GM19455 (cell line): ENCODE results near the gene BEAN1.
"Not testable (repeated sequence)": the region's sequence is repeated elsewhere in the genome, so short reads cannot be mapped to it uniquely, and the experiment has no call there.

Source experiments
- ATAC-seq: cut with Tn5 transposase; IDR thresholded peaks from one replicate; pipeline ENCODE4 v1.9.1; 2021; ENCODE audit not compliant: unreplicated experiment

BEAN1 gene

DNA sequence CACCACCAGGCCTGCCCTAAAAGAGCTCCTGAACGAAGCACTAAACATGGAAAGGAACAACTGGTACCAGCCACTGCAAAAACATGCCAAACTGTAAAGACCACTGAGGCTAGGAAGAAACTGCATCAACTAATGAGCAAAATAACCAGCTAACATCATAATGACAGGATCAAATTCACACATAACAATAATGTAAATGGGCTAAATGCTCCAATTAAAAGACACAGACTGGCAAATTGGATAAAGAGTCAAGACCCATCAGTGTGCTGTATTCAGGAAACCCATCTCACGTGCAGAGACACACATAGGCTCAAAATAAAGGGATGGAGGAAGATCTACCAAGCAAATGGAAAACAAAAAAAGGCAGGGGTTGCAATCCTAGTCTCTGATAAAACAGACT is 70.8 kb downstream of the BEAN1 start:
- not testable (repeated sequence) for ATAC-seq

DNA sequence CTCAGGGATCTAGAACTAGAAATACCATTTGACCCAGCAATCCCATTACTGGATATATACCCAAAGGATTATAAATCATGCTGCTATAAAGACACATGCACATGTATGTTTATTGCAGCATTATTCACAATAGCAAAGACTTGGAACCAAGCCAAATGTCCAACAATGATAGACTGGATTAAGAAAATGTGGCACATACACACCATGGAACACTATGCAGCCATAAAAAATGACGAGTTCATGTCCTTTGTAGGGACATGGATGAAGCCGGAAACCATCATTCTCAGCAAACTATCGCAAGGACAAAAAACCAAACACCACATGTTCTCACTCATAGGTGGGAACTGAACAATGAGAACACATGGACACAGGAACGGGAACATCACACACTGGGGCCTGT is 74.5 kb downstream of the BEAN1 start:
- ATAC-seq, result not testable (repeated sequence)

DNA sequence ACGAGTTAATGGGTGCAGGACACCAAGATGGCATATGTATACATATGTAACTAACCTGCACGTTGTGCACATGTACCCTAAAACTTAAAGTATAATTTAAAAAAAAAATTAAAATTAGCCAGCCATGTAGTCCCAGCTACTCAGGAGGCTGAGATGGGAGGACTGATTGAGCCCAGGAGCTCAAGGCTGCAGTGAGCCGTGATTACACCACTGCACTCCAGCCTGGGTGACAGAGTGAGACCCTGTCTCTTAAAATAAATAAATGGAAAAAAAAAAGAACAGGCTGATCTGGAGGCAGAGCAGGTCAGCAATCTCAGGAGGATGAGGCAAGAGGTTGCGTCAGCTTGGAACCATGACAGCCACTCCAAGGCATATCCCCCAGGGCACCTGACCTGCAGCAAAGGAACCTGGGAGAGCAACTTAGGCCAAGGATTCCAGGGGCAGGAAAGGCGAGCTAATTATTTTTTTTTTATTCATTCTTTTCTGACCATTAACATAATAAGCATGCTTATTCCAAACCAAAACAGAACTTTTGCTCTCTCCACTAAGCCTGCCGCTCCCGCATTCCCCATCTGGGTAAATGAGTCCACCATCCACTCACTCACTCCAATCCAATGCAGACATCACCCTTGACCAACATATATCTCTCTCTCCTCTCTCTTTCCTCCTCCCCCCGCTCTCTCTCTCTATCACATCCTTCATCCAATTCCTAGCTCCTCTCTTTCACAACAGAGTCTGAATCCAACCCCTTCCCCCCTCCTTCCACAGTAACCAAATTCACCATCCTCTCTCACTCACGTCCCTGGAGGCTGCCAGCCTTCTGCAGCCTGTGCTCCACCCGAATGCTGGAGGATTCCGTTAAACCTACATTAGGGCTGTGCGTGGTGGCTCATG is 75.2 kb downstream of the BEAN1 start:
- ATAC-seq, result no peak

DNA sequence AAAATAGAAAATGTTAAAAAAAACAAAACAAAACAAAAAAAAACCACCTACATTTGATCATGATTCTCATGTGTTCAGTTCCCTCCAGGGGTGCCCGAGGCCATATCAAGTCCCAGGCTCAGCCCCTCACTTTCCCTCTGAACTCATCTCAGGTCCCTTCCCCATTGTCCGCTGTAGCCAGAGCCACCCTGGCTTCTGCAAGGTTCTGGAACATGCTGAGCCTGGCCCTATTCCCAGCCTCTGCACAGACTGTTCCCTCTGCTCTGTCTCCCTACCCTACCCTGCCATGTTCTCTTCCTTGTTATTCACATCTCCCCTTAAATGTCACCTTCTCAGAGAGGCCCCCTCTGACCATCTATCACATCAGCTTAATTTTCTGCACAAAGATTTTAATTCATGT is 75.9 kb downstream of the BEAN1 start:
- ATAC-seq, result no peak

DNA sequence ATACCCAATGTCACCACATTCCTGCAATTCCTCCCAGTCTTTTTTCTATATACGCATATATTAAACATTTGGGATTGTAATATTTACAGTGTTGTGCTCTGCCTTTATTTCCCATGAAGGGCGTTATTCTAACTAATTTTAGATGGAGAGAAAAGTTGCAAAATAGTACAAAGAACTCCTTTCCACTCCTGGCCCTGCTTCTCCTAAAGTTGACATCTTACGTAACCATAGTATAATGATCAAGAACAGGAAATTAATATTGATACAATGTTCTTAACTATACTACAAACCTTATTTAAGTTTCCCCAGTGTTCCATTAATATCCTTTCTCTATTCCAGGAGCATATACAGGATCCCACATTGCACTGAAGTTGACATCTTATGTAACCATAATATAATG is 76.5 kb downstream of the BEAN1 start:
- ATAC-seq, result no peak

DNA sequence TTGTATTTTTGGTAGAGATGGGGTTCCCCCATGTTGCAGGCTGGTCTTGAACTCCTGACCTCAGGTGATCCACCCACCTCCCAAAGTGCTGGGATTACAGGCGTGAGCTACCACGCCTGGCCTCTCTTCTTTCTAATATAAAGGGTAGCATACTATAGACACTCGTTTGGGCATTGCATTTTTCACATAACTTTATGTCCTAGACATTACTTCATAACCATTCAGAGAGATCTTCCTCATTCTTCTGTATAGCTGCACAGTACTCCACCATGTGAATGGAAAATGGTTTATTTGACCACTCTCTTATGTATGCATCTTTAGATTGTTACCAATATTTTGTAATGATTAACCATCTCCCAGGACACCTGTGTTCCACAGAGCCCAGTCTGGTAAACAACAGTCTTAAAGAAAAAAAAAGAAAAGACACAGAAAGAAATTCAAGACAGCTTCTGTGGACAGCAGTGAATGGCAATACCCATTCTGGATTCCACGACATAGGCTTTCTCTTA is 80.7 kb downstream of the BEAN1 start:
- ATAC-seq, result no peak

DNA sequence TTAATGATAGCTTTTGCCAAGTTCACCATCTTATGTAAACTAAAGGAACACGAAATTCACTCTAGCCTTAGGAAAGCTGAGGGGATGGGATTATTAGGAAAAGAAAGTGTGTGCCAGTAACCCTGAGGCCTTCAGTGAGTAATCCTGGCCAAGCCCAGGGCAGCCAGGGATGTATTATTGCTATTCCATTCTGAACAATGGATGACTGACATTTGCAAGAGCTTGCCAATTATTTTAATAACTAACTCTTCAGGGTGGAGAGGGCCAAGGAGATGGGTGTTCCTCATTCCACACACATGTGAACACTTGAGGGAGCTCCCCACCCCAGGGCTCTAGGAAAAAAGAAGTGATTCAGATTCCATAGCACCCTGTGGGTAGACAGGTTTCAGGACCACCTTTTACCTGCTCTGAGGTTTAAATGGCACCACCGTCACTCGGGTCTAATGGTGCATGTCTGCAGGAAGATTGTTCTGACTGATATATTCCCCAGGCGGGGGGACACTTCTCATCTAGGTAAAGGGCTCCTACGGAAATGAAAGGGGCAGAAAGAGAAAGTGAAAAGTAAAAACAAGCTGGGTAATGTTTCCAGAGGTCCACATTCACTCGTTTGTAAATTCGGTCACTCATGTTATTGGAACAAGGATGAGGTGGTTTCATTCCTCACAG is 81.3 kb downstream of the BEAN1 start:
- no peak for ATAC-seq

DNA sequence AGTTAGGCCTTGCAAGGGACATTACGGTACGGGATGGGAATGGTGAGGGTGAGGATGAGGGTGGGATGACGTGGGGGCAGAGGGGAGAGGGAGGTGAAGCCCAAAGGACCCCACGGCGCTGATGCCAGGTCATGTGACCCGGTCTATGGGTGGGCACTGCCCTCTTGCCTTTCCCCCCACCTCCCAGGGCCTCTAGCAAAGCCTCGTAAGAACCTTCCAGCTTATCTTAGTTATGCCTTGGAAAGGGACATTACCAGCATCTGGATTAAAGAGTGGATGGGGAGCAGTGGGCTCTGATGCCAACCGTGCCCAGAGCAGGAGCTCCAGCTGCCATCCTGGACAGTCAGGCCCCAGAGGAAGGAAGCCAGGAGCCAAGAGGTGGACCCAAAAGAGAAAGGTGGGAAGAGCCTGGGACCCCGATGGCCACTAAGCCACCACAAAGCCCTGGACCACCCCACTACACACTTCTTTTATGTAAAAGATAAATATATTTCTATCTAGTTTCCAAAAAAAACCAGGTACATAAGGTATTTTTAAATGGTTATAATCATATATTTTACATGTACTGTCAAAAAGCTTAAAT is 81.9 kb downstream of the BEAN1 start:
- no peak for ATAC-seq

DNA sequence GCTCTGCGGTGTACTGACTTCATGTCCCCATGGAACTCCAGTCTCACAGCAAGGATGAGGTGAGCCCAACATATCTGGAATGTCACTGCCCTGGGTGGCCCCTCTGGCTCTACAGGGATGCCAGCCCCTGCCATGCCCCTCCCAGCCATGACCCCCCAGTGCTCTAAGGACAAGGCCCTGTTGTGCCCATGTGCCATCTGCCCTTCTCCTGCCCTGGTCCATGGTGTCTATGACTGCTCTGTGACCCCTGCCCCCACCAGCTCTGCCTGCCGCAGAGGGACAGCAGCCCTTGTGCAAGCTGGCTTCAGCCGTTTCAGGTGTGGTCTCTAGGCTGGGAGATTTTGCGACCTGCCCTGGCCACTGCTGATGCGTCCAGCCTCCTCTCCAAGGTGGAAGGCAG is 82.5 kb downstream of the BEAN1 start:
- ATAC-seq, result no peak

DNA sequence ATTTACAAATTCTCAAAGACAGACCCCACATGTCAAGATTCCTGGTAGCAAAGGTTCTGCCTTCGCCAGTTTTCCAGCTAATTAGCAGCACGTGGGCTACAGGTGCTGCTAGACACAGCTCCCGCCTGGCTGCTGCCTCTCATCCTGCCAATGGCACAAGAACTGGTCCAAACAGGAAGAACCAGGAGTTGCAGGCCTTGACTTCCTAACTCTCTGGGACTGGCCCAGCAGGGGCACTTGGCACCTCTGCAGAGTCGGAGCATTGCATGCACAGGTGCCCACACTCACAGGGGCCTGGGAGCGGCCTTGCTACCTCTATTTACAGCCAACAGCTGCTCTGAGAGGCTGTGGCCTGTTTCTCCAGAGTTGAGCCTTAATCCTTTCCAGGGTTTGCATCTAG is 83.2 kb downstream of the BEAN1 start:
- ATAC-seq, result no peak

DNA sequence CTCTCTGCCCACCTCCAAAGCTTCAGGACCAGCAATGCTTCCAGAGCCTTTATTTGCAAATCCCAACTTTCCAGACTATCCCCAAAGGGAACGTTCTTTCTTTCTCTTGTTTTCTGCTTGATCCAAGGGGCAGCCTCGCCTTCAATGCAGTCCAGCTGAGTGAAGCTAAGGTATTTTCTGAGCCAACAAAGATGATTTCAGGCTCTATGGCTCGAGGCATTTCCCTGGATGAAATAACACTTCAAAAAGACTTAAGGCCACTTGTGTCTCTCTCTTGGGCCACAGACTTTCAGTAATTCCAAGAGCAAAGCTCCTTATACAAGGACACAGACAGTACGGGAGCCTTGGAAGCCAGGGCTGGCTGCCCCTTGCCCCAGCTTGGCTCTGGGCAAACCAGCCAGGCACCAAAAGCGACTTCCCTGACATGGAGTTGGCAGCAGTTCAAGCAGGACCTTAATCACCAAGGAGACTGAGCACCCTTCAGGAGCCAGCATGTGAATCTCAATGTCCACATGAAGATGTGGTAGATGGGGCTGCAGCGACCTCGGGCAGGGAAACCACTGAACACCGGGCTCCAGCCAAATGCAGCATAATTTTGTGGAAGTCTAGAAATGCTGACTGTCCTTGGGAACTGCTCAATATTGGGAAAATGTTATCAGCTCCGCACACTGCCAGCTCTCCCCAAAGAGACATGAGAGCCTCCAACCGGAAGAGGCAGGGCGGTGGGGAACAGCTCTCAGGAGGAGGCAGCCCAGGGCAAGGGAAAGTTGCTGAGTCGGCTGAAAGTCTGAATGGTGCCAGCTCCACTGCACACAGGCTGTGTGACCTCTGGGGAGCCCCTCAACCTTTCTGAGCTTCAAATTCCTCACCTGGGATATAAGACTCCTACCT is 83.9 kb downstream of the BEAN1 start:
- ATAC-seq, result no peak

DNA sequence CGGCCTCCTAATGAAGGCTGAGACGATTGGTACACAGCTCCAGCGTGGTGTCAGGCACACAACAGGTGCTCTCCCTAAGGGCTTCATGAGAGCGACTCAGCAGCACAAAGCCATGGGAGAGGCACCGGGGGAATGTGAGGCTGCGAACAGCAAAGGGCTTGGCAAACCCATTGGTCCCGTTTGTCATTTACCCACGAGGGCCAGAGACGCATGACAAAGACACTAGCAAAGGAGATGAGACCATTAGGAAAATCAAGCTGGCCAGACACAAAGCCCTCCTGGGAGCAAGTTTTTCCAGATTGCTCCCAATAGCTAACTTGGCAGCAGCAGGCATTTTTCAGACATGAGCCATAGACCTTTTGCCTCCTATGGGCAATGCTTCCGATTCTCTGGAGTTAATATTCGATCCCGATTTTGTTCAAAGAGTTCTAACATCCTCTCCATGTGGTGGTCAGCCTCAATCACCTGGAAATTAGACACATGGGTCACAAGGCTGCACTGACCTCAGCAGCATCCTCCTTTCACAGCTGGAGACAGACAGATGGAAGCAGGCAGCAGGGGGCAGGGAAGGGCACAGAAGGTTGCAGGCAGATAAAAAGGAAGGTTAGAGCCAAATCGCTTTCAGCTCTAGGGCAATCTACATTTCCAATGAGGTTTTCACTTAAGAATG is 84.6 kb downstream of the BEAN1 start:
- no peak for ATAC-seq

DNA sequence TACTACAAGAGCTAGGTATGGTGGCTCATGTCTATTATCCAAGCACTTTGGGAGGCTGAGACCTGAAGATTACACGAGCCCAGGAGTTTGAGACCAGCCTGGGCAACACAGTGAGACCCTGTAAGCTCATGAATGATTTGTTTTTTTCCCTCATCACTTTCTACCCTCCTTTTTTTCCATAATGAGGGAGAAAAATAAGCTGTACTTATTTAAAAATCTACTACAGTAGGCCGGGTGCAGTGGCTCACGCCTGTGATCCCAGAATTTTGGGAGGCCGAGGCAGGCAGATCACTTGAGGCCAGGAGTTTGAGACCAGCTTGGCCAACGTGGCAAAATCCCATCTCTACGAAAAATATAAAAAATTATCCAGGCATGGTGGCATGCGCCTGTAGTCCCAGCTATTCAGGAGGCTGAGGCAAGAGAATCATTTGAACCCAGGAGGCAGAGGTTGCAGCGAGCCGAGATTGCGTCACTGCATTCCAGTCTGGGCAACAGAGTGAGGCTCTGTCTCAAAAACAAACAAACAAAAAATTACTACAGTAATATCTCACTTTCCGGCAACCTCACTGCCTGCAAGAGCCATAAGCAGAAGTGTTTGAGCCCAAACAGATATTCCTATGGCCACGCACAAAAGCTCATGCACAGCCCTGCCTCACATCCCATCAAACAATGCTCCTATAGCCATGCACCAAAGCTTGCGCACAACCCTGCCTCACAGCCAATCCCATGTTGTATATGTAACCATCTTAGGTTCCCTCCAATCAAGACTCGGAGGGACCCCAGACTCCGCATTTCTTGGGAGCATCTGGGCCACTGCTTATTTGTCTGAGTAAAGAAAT is 85.4 kb downstream of the BEAN1 start:
- ATAC-seq, result no peak

DNA sequence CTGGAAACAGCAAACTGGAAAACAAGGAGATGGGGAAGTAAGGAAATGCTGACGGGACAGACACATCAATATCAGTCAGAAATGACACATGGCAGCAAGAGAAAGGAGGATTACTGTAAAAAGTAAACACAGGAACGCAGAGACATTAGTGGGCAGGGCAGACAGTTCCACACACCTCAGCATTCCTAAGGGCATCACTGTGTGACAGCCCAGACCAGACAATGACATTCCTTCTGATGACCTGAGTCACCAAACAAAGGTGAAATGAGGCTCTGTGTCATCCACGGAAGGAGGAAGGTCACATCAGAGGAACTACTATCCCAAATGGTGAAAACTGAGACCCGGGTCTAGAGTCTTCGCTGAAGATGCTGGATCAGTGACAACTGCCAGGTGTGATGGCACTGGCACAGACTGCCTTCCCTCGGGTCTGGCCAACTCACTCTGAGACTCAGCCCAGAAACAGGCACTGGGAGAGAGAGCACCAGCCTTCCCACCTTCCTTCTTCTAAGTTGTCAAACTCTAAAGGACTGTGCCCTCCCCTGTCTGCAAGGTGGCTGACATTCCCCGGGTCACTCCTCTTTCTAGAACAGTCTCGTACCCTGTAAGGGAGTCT is 86.1 kb downstream of the BEAN1 start:
- no peak for ATAC-seq

DNA sequence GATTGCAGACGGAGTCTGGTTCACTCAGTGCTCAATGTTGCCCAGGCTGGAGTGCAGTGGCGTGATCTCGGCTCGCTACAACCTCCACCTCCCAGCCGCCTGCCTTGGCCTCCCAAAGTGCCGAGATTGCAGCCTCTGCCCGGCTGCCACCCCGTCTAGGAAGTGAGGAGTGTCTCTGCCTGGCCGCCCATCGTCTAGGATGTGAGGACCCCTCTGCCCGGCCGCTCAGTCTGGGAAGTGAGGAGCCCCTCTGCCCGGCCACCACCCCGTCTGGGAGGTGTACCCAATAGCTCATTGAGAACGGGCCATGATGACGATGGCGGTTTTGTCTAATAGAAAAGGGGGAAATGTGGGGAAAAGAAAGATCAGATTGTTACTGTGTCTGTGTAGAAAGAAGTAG is 87.3 kb downstream of the BEAN1 start:
- not testable (repeated sequence) for ATAC-seq

DNA sequence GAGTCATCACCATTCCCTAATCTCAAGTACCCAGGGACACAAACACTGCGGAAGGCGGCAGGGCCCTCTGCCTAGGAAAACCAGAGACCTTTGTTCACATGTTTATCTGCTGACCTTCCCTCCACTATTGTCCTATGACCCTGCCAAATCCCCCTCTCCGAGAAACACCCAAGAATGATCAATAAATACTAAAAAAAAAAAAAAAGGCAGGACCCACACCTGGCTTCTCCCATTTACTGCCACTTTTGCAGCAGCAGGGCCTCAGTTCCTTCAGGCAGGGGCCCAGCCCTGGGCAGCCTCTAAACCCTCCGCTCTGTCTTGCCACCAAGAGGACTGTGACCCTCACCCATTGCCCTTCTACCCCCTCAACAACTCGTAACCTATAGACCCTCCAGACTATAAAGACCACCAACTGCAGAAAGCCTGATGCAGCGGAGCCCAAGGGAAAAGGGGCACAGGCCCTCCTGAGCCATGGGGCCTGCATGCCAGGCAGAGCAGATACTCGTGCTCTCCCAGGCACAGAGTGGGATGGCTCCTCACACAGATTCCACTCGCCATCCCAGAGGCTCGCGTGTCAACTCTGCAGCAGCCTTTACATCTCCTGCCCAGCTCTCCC is 88.0 kb downstream of the BEAN1 start:
- not testable (repeated sequence) for ATAC-seq

DNA sequence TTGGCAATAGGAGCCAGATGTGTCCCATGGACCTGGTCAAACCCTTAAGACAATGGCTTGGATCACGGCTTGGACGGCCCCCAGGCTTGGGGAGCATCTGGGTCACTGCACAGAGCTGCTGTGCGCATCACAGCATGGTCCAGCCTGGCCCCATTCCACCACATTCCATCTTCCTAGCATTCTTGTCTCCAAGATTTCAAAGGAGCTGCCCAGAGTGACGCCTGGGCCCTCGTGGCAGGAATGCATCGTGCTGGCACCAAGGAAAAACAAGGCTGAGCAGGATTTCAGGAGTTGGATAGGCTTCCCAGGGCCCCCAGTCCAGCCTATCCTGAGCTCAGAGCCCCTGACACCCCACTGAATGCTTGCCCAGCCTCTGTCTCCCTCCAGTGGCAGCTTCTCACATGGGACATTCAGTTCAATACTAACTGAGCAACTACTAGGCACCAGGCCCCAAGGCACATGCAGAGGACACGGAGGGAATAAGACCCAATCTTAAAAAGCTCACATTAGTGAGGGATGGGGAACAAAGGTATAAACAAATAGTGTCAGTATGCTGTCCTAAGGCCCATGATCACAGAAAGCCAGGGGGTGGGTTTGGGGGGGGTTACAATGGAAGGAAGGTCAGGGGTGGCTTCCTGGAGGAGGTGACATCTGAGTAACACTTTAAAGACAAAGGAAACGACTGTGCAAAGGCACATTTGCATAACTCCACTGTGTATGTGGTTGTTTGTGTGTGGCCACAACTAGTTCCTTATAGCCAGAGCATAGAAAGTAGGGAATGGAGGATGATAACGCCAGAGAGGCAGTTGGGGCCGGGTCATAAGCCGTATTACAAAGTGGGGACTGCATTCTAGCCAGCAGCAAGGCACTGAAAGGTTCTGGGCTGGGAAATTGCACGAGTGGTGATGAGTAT is 88.8 kb downstream of the BEAN1 start:
- ATAC-seq, result no peak

DNA sequence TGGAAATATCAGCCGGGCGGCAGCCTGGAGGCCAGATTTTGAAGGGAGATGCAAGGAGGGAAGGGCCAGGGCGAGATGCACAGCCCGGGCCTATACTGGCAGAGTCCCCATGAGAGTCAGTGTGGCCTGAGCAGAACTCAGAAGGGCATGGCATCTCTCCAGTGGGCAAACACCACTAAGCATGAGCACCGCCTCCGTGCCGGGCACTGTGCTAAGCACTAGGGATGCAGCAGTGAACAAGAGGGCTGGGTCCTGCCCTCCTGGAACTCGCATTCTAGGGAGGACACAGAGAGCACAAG is 89.4 kb downstream of the BEAN1 start:
- ATAC-seq, result peak; percentile 9
